GM21723 (cell line): ENCODE data around the gene GK2.

Experiments
- ATAC-seq: cut with Tn5 transposase; IDR thresholded peaks from one replicate; pipeline ENCODE4 v1.9.1; 2021; ENCODE audit warnings: mild to moderate bottlenecking, moderate library complexity; ENCODE audit not compliant: unreplicated experiment

GK2 gene

GRCh38 chr4:79408063-79408462 lies at the start of gene GK2:
TSS of gene GK2 (minus strand) at chr4:79408228. CDS start at chr4:79408200, 28 bp downstream.
- ATAC-seq, result no peak

- ATAC-seq, result no peak
Measured at GRCh38 chr4:79455216-79455615, 47.2 kb upstream of the GK2 start.

GRCh38 chr4:79454656-79455055 lies 46.6 kb upstream of the GK2 start:
- ATAC-seq, result no peak

GRCh38 chr4:79450053-79450452 lies 42.0 kb upstream of the GK2 start:
- no peak for ATAC-seq

GRCh38 chr4:79446145-79446544 lies 38.1 kb upstream of the GK2 start:
- ATAC-seq, result no peak

GRCh38 chr4:79445371-79445781 lies 37.3 kb upstream of the GK2 start:
- ATAC-seq, result no peak

- no peak for ATAC-seq
Measured at GRCh38 chr4:79442422-79442821, 34.4 kb upstream of the GK2 start.

GRCh38 chr4:79439489-79439888 lies 31.5 kb upstream of the GK2 start:
- ATAC-seq, result no peak

- no peak for ATAC-seq
Measured at GRCh38 chr4:79431839-79432238, 23.8 kb upstream of the GK2 start.

GRCh38 chr4:79429113-79429903 lies 21.3 kb upstream of the GK2 start:
- no peak for ATAC-seq

GRCh38 chr4:79426989-79427388 lies 19.0 kb upstream of the GK2 start:
- ATAC-seq, result no peak

- ATAC-seq, result no peak
Measured at GRCh38 chr4:79425586-79425985, 17.6 kb upstream of the GK2 start.

- ATAC-seq, result no peak
Measured at GRCh38 chr4:79421483-79421882, 13.5 kb upstream of the GK2 start.

- ATAC-seq, result no peak
Measured at GRCh38 chr4:79413886-79414285, 5.9 kb upstream of the GK2 start.

GRCh38 chr4:79413032-79413885 lies 5.2 kb upstream of the GK2 start:
- ATAC-seq, result no peak

GRCh38 chr4:79404666-79405065 lies 3.4 kb downstream of the GK2 start:
- ATAC-seq, result no peak

- ATAC-seq, result no peak
Measured at GRCh38 chr4:79403356-79403755, 4.7 kb downstream of the GK2 start.

- no peak for ATAC-seq
Measured at GRCh38 chr4:79402332-79402851, 5.6 kb downstream of the GK2 start.

GRCh38 chr4:79399076-79399475 lies 9.0 kb downstream of the GK2 start:
- ATAC-seq, result no peak

GRCh38 chr4:79397951-79398350 lies 10.1 kb downstream of the GK2 start:
- ATAC-seq, result no peak

GRCh38 chr4:79396794-79397193 lies 11.2 kb downstream of the GK2 start:
- no peak for ATAC-seq

GRCh38 chr4:79395841-79396240 lies 12.2 kb downstream of the GK2 start:
- ATAC-seq, result no peak
